NCI-H748 (cell line): ENCODE measurements around the gene AMIGO2.
A peak's percentile ranks its signal among the peaks of the same experiment; 100 is the strongest.
"Not testable (repeated sequence)": the region's sequence is repeated elsewhere in the genome, so short reads cannot be mapped to it uniquely, and the experiment has no call there.

ENCODE experiments used
- DNase-seq: peaks from one replicate; lab custom pipeline; 2025; ENCODE audit not compliant: unreplicated experiment; lab: John Stamatoyannopoulos, UW

Gene AMIGO2, protein sequence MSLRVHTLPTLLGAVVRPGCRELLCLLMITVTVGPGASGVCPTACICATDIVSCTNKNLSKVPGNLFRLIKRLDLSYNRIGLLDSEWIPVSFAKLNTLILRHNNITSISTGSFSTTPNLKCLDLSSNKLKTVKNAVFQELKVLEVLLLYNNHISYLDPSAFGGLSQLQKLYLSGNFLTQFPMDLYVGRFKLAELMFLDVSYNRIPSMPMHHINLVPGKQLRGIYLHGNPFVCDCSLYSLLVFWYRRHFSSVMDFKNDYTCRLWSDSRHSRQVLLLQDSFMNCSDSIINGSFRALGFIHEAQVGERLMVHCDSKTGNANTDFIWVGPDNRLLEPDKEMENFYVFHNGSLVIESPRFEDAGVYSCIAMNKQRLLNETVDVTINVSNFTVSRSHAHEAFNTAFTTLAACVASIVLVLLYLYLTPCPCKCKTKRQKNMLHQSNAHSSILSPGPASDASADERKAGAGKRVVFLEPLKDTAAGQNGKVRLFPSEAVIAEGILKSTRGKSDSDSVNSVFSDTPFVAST

GRCh38 chr12:47079468-47079980 is at the start of gene AMIGO2, which contains the start of gene PCED1B:
AMIGO2 (minus strand) TSS chr12:47079959; CDS start chr12:47079002, 957 bp downstream.
PCED1B (plus strand) TSS chr12:47079621; CDS start chr12:47235064, 155,443 bp downstream.
- peak; percentile 79 for DNase-seq

DNA sequence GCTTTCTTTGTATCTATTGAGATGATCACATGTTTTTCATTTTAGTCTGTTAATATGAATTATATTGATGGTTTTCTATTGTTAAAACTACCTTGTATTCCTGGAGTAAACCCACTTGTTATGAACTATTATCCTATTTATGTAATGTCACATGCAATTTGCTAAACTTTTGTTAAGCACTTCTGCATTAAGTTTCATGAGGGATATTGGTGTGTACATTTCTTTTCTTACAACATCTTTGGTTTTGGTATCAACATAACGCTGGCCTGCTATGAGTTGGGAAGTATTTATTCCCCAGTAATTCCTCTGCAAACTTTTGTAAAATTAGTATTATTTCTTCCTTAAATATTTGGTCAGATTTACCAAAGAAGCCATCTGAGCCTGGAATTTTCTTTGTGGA is 46.5 kb upstream of the AMIGO2 start:
- no peak for DNase-seq

DNA sequence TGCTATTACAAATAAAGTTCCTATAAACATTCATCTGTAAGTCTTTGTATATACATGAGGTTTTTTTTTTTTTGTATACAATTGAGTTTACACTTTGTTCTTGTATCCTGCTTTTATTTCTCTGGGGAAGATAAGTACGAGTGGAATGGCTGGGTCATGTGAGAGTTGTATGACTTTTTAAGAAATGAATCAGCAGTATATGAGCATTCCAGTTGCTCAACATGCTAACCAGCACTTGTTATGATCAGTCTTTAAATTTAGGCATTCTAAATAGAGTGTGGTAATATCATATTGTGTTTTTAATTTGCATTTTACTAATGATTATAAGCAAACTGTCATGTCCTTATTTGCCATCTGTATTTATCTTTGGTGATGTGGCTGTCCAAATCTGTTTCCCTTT is 44.7 kb upstream of the AMIGO2 start:
- DNase-seq = no peak

- DNase-seq = no peak
These were observed 44.0 kb upstream of the AMIGO2 start for GRCh38 chr12:47123730-47124129.

GRCh38 chr12:47122602-47123001 is 42.8 kb upstream of the AMIGO2 start:
- no peak for DNase-seq

DNA sequence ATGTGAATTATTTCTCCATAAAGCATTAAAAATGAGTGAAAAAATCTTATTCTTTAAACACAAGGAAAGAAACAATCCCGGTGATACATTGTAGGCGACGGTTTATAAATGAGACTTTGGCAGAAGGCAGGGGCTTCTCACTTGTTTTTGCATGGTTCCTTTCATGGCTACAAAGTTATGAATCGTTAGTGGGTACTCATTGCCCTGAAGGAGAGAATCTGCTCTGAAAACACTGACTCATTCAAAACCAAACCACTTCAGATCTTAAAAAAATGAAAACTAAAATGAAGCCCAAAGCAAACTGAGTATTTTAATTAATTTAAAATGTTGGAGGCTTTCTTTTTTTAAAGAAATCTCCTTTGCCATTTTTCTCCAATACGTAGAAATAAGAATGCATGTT is 41.4 kb upstream of the AMIGO2 start:
- DNase-seq = no peak

DNA sequence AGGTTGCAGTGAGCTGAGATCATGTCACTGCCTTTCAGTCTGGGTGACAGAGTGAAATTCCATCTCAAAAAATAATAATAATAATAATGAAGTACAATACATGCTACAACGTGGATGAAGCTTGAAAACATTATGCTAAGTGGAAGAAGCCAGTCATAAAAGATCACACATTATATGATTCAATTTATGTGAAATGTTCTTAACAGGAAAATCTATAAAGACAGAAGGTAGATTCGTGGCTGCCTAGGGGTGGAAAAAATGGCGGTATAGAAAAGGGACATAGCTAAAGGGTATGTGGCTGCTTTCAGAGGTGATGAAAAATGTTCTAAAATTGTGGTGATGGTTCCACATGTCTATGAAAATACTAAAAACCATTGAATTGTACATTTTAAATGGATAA is 41.0 kb upstream of the AMIGO2 start:
- DNase-seq = no peak

- not testable (repeated sequence) for DNase-seq
These were observed 37.5 kb upstream of the AMIGO2 start for GRCh38 chr12:47117305-47117704.

- no peak for DNase-seq
These were observed 34.7 kb upstream of the AMIGO2 start for GRCh38 chr12:47114481-47114892.

DNA sequence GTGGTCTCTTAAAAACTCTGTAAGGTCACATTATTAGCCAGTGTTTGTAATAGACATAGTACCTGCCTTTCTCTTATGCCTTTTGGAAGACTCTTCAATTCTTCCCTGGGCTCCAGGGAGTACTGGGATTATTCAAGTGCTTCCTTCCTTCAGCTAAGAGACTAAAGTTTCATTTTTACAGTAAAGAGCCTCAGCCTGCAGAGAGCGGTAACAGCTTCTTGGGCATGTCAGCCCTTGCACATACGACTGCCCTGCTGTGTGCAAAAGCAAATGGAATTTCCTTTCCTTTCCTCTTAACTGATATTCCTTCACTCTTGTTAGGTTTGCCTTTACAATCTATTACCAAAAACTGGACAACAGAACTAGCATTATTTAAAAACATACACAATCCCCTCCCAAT is 32.9 kb upstream of the AMIGO2 start:
- no peak for DNase-seq

- DNase-seq = no peak
These were observed 32.1 kb upstream of the AMIGO2 start for GRCh38 chr12:47111854-47112253.

DNA sequence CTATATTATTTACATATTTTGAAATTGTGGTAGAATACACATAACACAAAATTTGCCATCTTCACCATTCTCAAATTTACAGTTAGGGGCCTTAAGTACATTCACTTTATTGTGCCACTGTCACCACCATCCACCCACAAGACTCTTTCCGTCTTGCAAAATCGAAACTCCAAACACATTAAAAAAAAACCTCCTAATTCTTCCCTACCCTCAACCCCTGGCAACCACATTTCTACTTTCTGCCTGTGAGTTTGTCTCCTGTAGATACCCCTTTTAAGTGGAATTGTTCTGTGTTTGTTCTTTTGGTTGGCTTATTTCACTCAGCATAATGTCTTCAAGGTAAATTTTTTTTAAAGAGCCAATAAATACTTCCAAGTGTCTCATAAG is 31.6 kb upstream of the AMIGO2 start:
- DNase-seq = no peak

GRCh38 chr12:47110718-47111391 is 31.1 kb upstream of the AMIGO2 start:
- DNase-seq = no peak

GRCh38 chr12:47110011-47110541 is 30.3 kb upstream of the AMIGO2 start:
- DNase-seq = peak; percentile 77

GRCh38 chr12:47107926-47108325 is 28.2 kb upstream of the AMIGO2 start:
- no peak for DNase-seq

GRCh38 chr12:47107446-47107845 is 27.7 kb upstream of the AMIGO2 start:
- DNase-seq = no peak

GRCh38 chr12:47105914-47106674 is 26.3 kb upstream of the AMIGO2 start:
- DNase-seq = peak; percentile 68

- no peak for DNase-seq
These were observed 23.3 kb upstream of the AMIGO2 start for GRCh38 chr12:47102845-47103651.

- DNase-seq = no peak
These were observed 22.6 kb upstream of the AMIGO2 start for GRCh38 chr12:47102406-47102805.

DNA sequence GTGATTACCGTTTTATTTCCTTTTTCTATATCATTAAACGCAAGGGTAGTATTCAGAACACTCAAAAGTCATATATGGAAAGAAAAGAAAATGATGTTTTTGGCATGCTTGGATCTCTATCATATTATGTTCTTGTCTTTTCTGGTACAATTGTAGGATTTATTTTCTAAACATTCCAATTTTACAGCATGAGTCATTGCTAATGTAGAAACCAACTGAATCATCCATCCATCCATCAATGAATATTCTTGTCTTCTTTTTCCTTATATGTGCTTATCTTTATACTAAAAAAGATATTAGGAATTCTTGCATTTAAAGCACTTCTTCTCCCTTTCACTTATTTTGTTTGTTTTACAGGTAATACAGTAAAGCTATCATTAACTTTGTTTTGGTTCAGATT is 20.4 kb upstream of the AMIGO2 start:
- DNase-seq = no peak
